ENCODE measurements around the gene VKORC1L1. TPM values are rescaled to one million over a fixed set of nuclear protein-coding genes. Genes with fewer than 3 reads are reported as not detected.
"Not testable (repeated sequence)": the region's sequence is repeated elsewhere in the genome, so short reads cannot be mapped to it uniquely, and the experiment has no call there.

VKORC1L1 gene
- total RNA-seq, 1 donor from 2014 or later, result 8.6 TPM

DNA sequence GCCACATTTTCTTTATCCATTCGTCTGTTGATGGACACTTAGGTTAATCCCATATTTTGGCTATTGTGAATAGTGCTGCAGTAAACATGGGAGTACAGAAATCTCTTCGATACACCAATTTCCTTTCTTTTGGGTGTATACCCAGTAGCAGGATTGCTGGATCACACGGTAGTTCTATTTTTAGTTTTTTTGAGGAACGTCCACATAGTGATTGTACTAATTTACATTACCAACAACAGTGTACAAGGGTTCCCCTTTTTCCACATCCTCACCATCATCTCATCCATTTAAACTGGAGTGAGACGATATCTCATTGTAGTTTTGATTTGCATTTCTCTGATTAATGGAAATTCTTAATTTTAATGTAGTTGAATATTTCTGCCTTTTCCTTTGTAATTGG lies 19.3 kb downstream of the VKORC1L1 start:
- no peak overlapping the region for H3K27ac Mint-ChIP-seq
- intact Hi-C loops (cut with micrococcal nuclease), result no loop called here
- TF ChIP-seq, protein P1, sequence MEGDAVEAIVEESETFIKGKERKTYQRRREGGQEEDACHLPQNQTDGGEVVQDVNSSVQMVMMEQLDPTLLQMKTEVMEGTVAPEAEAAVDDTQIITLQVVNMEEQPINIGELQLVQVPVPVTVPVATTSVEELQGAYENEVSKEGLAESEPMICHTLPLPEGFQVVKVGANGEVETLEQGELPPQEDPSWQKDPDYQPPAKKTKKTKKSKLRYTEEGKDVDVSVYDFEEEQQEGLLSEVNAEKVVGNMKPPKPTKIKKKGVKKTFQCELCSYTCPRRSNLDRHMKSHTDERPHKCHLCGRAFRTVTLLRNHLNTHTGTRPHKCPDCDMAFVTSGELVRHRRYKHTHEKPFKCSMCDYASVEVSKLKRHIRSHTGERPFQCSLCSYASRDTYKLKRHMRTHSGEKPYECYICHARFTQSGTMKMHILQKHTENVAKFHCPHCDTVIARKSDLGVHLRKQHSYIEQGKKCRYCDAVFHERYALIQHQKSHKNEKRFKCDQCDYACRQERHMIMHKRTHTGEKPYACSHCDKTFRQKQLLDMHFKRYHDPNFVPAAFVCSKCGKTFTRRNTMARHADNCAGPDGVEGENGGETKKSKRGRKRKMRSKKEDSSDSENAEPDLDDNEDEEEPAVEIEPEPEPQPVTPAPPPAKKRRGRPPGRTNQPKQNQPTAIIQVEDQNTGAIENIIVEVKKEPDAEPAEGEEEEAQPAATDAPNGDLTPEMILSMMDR (IDR thresholded peaks at IDR 0.05), result no peak
- H3K36me3 Mint-ChIP-seq (ENCODE audit: low read depth), result peaks cover 21% of the 10 kb centered on the region
- POLR2A ChIA-PET, result no interaction called here
- ATAC-seq (ENCODE audit: low read depth) (no peak), DNase-seq (no peak)
- no peak overlapping the region for H3K4me3 Mint-ChIP-seq
- H3K9me3 Mint-ChIP-seq, result no peaks in the 10 kb centered on the region
- no peaks in the 10 kb centered on the region for H3K27me3 Mint-ChIP-seq
- CTCF ChIA-PET, result no interaction called here
- peaks cover 23% of the 10 kb centered on the region for H3K4me1 Mint-ChIP-seq

DNA sequence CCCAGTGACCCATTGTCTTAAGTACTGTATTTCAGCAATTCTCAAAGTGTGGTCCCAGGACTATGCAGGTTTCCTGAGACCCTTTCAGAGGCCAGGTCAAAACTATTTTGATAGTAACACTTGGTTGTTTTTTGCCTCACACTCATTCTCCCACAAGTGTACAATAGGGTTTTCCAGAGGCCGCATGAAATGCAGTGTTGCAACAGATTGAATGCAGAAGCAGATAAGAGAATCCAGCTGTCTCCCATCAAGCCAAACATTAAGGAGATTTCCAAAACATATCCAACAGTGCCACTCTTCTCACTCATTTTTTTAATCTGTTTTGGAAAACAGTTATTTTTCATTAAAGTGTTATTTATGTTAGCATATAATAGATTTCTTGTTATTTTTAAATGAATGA lies 20.0 kb downstream of the VKORC1L1 start:
- no peak for ATAC-seq (ENCODE audit: low read depth)
- no peak overlapping the region for H3K27ac Mint-ChIP-seq

DNA sequence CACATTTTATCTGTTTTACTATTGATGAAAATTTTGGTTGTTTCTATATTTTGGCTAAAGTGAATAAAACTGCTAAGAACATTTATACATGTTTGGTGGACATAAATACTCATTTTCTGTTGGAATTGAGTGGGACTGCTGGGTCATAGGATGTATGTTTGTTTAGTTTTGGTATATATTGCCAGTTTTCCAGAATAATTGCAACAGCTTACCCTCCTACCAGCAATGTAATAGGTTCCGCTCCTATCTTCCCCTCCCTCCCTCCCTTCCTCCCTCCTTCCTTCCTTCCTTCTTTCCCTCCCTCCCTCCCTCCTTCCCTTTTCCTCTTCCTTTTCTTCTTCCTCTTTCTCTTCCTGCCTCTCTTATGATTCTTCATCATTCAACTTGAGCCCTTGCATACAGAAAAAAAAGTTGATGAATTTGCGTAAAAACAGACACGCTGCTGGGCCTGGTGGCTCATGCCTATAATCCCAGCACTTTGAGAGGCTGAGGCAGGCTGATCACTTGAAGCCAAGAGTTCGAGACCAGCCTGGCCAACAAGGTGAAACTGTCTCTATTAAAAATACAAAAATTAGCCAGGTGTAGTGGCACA lies 23.5 kb downstream of the VKORC1L1 start:
- CTCF ChIA-PET, result no interaction called here
- H3K27ac Mint-ChIP-seq, result no peak overlapping the region

More for the DNA sequence above, 20.0 kb downstream of the VKORC1L1 start:
- Mint-ChIP-seq H3K36me3 (ENCODE audit: low read depth) (peaks cover 23% of the 10 kb centered on the region), H3K4me1 (peaks cover 23% of the 10 kb centered on the region), H3K4me3 (no peak overlapping the region), H3K9me3 (no peaks in the 10 kb centered on the region), H3K27me3 (no peaks in the 10 kb centered on the region)
- TF ChIP-seq, protein P1 (IDR thresholded peaks at IDR 0.05), result no peak
- CTCF ChIA-PET, result no interaction called here
- no peak for DNase-seq
- POLR2A ChIA-PET, result no interaction called here
- intact Hi-C loops (cut with micrococcal nuclease), result no loop called here

DNA sequence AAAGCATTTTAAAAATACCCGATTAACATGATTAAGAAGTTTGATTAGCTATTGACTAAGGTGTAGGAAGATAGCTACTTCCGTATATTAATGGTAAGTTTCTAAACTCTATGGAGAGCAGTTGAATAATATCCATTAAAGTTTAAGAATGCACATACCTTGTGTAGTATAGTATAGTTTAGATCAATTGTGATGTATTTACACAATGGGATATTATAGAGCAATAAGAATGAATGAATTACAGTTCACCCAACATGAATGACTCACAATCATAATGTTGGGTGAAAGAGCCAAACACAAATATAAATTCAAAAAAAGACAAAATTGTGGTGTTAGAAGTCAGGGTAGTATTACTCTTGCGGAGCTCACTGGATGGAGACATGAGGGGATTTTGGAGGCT lies 24.4 kb downstream of the VKORC1L1 start:
- H3K27ac Mint-ChIP-seq; H3K4me3 Mint-ChIP-seq; H3K27me3 Mint-ChIP-seq; DNase-seq; POLR2A ChIA-PET; H3K4me1 Mint-ChIP-seq; ATAC-seq (ENCODE audit: low read depth); H3K9me3 Mint-ChIP-seq; CTCF ChIA-PET; intact Hi-C loops (cut with micrococcal nuclease): not testable (repeated sequence)
- peaks cover 23% of the 10 kb centered on the region for H3K36me3 Mint-ChIP-seq (ENCODE audit: low read depth)

More for the DNA sequence above, 23.5 kb downstream of the VKORC1L1 start:
- H3K27me3 Mint-ChIP-seq, result no peaks in the 10 kb centered on the region
- TF ChIP-seq, protein P1 (IDR thresholded peaks at IDR 0.05), result no peak
- no peak overlapping the region for H3K4me3 Mint-ChIP-seq
- ATAC-seq (ENCODE audit: low read depth) (no peak), DNase-seq (no peak)
- POLR2A ChIA-PET, result no interaction called here
- H3K4me1 Mint-ChIP-seq, result peaks cover 7% of the 10 kb centered on the region
- intact Hi-C loops (cut with micrococcal nuclease), result no loop called here
- peaks cover 21% of the 10 kb centered on the region for H3K36me3 Mint-ChIP-seq (ENCODE audit: low read depth)
- no peaks in the 10 kb centered on the region for H3K9me3 Mint-ChIP-seq

DNA sequence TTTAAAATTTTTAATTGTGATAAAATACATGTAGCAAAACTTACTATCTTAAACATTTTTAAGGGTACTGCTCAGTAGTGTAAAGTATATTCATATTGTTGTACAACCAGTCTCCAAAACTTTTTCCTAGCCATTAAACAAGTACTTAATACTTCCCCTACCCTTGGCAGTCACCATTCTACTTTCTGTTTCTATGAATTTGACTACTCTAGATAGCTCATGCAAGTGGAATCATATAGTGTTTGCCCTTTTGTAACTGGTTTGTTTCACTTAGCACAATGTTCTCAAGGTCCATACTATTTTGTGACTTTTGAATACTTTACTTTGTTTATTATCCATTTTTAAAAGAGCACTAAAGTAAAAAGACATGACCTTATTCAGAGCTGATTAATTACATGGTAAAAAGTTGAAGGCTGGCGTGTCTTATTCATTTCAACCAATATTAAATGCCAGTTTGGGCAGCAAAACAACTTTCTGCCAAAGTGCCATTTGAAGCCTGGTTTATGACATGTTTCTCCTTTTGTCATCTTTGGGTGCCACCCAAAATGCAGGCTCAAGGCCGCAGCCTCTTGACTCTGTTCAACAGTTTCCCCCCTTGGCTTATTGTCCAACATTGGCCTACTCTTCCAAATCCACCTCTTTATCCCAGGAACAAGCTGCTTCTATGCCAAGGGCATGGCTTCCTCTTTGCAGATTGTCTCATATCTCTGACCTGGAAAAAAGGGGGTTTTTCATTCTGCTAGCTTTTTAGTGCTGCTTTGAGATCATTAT lies 26.0 kb downstream of the VKORC1L1 start:
- CTCF ChIA-PET; H3K9me3 Mint-ChIP-seq; DNase-seq; intact Hi-C loops (cut with micrococcal nuclease); H3K4me3 Mint-ChIP-seq; ATAC-seq (ENCODE audit: low read depth); H3K4me1 Mint-ChIP-seq; H3K27me3 Mint-ChIP-seq; H3K27ac Mint-ChIP-seq; POLR2A ChIA-PET: not testable (repeated sequence)
- H3K36me3 Mint-ChIP-seq (ENCODE audit: low read depth), result peaks cover 23% of the 10 kb centered on the region

DNA sequence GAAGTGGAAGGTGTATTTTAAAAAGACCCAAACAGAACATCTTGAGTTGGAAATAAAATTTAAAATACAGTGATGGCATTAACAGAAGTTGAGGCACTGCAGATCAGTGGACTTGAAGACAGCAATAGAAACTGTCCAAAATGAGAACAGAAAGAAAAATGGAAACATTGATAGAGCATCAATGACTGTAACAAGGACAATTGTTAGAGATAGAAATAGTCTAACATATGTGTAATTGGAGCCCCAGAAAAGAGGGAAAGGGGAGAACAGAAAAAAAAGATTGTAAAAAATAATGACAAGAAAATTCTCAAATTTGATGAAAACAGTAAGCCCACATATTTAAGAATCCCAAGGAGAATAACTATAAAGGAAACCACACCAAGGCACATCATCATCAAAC lies 29.4 kb downstream of the VKORC1L1 start:
- TF ChIP-seq, protein P1 (IDR thresholded peaks at IDR 0.05), result no peak
- H3K4me1 Mint-ChIP-seq, result peaks cover 1% of the 10 kb centered on the region
- intact Hi-C loops (cut with micrococcal nuclease), result no loop called here
- no peak overlapping the region for H3K27ac Mint-ChIP-seq
- POLR2A ChIA-PET, result no interaction called here
- peaks cover 10% of the 10 kb centered on the region for H3K9me3 Mint-ChIP-seq
- no peak for ATAC-seq (ENCODE audit: low read depth)
- H3K36me3 Mint-ChIP-seq (ENCODE audit: low read depth), result peaks cover 23% of the 10 kb centered on the region
- no peak overlapping the region for H3K4me3 Mint-ChIP-seq
- CTCF ChIA-PET, result no interaction called here
- no peak for DNase-seq
- no peaks in the 10 kb centered on the region for H3K27me3 Mint-ChIP-seq

Measured in activated B cell treated with CpG ODN at 0.5 μM for 24 hours (primary cell).